ENCODE measurements around the gene FOXP4.

- TF ChIP-seq CTCF (IDR thresholded peaks at IDR 0.05 in 8 of 11, conservative IDR thresholded peaks at IDR 0.05 in 3 of 11), result no peak
- TF ChIP-seq POLR2AphosphoS5 (IDR thresholded peaks at IDR 0.05), result no peak
Observed at GRCh38 chr6:41564448-41565142, 18.4 kb downstream of the FOXP4 start.

Measured in spleen (tissue), 7 donors.